CD4-positive, alpha-beta T cell treated with Interleukin-10 for 1 hour (primary cell): ENCODE data around the gene CCER1.

ENCODE experiments used
- DNase-seq: peaks from one replicate; pipeline ENCODE4 v3.0.0-alpha.2; 2020

Gene CCER1

GRCh38 chr12:90964616-90965015, 9.6 kb upstream of the CCER1 start:
- no peak for DNase-seq

- DNase-seq, result no peak
Observed at GRCh38 chr12:90963946-90964345, 9.0 kb upstream of the CCER1 start.

- DNase-seq, result no peak
Observed at GRCh38 chr12:90961154-90961553, 6.2 kb upstream of the CCER1 start.

- DNase-seq, result peak; percentile 38
Observed at GRCh38 chr12:90959538-90960139, 4.7 kb upstream of the CCER1 start.

- DNase-seq, result no peak
Observed at GRCh38 chr12:90959032-90959431, 4.1 kb upstream of the CCER1 start.

GRCh38 chr12:90958347-90958746, 3.4 kb upstream of the CCER1 start:
- DNase-seq, result no peak

- DNase-seq, result no peak
Observed at GRCh38 chr12:90954428-90954827, 548 bp downstream of the CCER1 start.

GRCh38 chr12:90953956-90954421, 987 bp downstream of the CCER1 start:
- DNase-seq, result no peak

- no peak for DNase-seq
Observed at GRCh38 chr12:90951432-90952105, 3.4 kb downstream of the CCER1 start.

GRCh38 chr12:90947869-90948268, 7.1 kb downstream of the CCER1 start:
- DNase-seq, result no peak

- DNase-seq, result peak; percentile 21
Observed at GRCh38 chr12:90945070-90945649, 9.8 kb downstream of the CCER1 start.

GRCh38 chr12:90943255-90943654, 11.7 kb downstream of the CCER1 start:
- no peak for DNase-seq

- DNase-seq, result peak; percentile 19
Observed at GRCh38 chr12:90940872-90941499, 14.0 kb downstream of the CCER1 start.

GRCh38 chr12:90939382-90939781, 15.6 kb downstream of the CCER1 start:
- no peak for DNase-seq

- DNase-seq, result no peak
Observed at GRCh38 chr12:90938451-90938850, 16.5 kb downstream of the CCER1 start.

- no peak for DNase-seq
Observed at GRCh38 chr12:90937651-90938050, 17.3 kb downstream of the CCER1 start.

GRCh38 chr12:90936230-90937005, 18.6 kb downstream of the CCER1 start:
- DNase-seq, result no peak

GRCh38 chr12:90925562-90925961, 29.4 kb downstream of the CCER1 start:
- DNase-seq, result no peak

- no peak for DNase-seq
Observed at GRCh38 chr12:90924406-90924805, 30.6 kb downstream of the CCER1 start.

- no peak for DNase-seq
Observed at GRCh38 chr12:90922145-90922627, 32.8 kb downstream of the CCER1 start.

GRCh38 chr12:90921536-90921935, 33.4 kb downstream of the CCER1 start:
- no peak for DNase-seq

- DNase-seq, result no peak
Observed at GRCh38 chr12:90920222-90920621, 34.8 kb downstream of the CCER1 start.

- DNase-seq, result no peak
Observed at GRCh38 chr12:90917431-90917830, 37.5 kb downstream of the CCER1 start.
